Forelimb muscle (tissue), 1 donor: ENCODE data around the gene SLC8A1. TPM values are rescaled to one million over a fixed set of nuclear protein-coding genes. Genes with fewer than 3 reads are reported as not detected.

Source experiments
- DNase-seq: peaks from one replicate; pipeline ENCODE4 v3.0.0-alpha.2; 2013; ENCODE audit warnings: low read depth
- polyA plus RNA-seq: library from polyadenylated mRNA; unstranded; fragments of 120-200 nt; gene quantifications from one replicate; pipeline ENCODE4 v1.2.1, GENCODE V29; 2013; ENCODE audit not compliant: insufficient read length

The SLC8A1 gene
- 6.5 TPM for polyA plus RNA-seq

DNA sequence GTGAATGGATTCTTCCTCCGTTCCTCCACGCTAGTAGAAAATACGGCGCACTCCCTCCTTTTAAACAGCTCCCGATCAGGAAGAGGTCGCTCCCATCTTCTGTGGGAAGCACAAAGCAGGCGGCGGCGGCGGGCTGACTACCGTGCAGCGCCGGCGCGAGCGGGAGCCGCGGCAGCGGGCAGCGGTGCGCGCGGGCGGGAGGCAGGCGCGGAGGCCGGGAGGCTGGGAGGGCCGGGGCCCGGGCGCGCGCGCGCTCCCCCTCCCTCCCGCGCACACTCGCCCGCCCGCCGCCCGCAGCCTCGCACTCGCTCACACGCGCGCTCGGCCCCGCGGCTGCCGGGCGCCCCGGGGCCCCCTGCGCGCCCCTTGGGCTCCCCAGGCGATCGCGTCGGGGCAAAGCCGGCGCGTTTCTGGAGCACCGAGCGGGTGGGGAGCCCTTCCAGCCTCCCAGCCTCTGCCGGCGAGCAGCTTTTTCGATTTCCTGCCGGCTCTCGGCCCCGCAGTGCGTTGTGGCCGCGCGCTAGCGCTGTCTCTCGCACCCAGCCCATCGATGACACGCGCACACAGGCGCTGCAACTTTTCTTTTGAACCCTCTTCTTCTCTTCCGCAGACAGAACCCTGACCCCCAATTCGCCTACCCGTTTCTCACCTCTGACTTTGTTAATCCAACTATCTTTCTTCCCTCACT lies at the start of gene SLC8A1:
TSS of gene SLC8A1 (minus strand) at position 173 of the 688 bp plus-strand sequence.
- DNase-seq, result no peak

DNA sequence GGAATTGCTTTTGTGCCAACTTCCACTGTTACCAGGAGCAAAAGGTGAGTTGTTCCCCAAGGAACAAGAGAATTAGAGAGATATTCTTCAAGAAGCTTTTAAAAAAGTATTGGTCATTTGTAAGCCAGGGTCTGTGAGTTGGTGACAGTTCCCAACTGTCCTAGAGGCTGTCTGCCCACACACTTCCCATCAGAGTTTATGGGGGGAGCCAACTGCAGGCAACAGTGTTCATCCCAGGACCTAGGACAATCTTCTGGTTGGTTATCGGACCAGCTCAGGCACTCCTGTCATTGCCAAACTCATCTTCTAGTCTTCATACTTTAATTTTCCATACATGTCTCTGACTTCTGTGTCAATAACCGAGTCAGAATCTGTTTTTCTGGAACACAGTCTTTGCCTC lies 47.5 kb upstream of the SLC8A1 start:
- no peak for DNase-seq

DNA sequence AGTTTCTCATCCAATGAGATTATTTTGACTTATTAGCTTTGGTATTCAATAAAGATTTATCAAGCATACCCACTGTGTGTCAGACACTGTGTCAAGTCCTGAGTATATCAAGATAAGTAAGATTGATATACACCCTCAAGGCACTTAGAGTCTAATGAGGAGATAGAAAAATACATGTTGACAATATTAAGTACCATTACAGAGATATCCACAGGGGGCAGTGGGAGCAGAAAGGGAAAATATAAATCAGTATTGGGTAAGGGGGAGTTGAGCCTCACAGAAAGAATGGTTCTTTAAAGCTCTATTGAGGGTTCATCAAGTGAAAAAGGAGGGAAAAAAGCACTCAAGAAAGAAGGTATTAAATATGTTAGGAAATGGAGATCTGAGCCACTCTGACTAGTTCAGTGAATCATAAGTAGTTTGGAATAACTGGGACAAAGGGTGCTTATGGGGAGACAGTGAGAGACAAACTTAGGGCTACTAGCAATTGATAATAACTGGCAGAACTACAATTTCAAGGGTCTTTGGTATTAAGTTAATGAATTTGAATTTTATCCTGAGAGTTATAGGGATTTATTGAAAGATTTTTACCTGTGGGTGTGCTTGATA lies 45.5 kb upstream of the SLC8A1 start:
- DNase-seq, result no peak

DNA sequence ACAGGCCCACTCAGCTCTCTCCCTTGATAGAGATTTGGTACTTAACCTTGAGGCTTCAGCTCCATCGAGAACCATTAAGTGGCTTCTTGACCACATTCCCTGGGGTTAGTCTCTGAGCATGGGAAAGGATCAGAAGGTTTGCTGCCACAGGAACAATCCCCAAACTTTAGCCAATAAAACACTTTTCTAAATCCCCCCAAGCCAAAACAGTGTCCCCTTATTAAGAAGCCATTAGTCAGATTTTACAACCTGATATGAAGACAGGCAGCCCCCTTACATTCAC lies 37.7 kb upstream of the SLC8A1 start:
- no peak for DNase-seq

DNA sequence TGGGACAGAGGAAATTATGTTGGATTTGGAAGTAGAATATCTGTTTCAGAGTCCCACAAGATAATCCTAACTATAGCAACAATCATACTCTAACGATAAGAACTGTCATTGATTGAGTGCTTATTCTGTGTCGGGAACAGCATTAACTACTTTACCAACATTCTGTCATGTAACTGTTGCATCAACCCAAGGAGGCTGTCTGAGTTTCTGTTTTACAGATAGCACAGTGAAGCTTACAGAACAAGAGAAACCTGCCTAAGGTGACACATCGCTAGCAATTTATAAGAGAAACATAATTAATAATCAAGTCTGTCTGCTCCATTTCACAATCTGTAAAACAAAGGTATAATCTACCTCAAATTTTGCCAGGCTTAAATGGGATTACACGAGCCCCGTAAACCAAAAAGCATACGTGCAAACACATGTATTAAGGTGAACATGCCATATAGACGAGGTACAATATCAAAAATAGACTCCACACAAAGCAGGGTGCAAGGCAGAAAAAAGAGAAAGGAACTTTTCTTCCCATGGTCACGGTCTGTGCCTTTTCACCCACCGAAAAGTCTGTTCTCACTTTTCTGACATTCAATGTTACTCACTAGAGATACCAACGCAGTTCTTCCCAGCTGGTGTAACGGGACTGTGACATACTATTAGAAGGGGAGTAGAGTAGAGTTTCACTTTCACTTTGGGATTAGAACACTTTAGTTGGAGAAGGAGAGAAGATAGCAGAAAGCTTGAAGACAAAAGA lies 37.2 kb upstream of the SLC8A1 start:
- no peak for DNase-seq

- no peak for DNase-seq
These were observed 36.3 kb upstream of the SLC8A1 start for GRCh38 chr2:40488101-40488601.

GRCh38 chr2:40487602-40488001 lies 35.7 kb upstream of the SLC8A1 start:
- no peak for DNase-seq

- no peak for DNase-seq
These were observed 34.0 kb upstream of the SLC8A1 start for GRCh38 chr2:40485854-40486253.

GRCh38 chr2:40485318-40485717 lies 33.4 kb upstream of the SLC8A1 start:
- no peak for DNase-seq

DNA sequence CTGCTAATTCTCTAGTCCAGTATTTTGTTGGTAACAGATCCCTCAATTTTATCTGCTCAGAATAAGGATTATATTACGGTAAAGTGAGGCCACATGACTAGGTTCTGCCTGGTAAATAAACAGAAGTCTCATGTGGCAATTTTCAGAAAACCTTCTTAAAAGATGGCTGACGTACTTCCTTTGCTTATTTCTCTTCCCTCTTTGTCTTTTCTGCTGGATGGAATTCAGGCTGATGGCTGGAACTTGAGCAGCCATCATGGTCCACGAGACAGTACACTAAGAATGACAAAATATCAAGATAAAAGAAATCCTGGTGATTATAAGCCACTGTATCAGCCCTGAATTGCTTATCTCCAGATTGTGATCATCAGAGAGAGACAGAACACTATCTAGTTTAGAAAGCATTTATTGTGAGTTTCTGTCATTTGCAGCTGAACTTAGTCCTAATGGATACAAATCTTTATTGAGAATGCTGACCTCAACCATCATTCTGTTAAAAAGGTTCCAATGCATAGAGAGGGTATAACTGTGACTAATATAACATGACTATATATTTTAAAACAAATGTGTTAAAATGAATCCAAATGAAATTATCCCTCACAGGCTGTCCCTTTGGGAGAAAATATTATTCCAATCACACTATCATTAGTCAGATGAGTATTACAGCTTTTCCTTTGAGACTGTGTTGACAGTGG lies 31.8 kb upstream of the SLC8A1 start:
- DNase-seq, result no peak

- no peak for DNase-seq
These were observed 28.7 kb upstream of the SLC8A1 start for GRCh38 chr2:40480596-40480995.

GRCh38 chr2:40480073-40480472 lies 28.2 kb upstream of the SLC8A1 start:
- no peak for DNase-seq

DNA sequence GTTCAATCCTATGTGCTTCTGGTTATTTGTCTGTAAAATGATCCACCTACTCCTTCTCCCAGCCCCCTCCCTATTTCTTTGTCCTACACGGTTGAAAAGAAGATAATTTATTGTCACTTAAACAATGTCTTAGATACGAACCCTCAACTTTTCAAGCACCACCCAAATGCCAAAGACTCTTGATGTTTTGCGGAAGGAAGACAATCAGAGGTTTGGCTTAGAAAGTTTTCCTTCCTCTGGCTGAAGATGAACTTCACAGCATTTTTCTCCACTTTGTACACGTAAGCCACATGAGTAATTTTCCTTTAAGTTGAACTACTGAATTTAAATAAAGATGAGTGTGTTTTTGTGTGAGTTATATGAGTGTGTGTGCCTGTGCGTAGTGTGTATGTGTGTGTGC lies 25.5 kb upstream of the SLC8A1 start:
- DNase-seq, result no peak

GRCh38 chr2:40476436-40476835 lies 24.5 kb upstream of the SLC8A1 start:
- no peak for DNase-seq

DNA sequence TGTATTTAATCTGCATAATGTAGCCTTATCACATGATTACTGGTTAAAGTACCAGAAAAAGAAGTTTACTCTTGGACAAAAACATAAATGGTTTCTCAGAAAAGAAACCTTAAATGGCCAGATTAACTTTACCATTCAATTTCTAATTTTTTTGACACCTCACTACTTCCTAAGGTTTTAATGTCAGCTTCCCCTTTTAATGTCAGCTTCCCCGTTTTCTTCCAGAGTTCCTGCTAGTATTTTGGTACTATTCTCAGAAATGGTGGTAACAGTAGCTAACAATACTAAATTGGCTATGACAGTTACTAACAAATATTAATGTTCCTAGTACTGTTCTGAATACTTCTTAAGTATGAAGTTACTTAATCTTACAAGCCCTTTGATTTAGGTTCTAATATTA lies 22.4 kb upstream of the SLC8A1 start:
- no peak for DNase-seq

GRCh38 chr2:40471866-40472265 lies 20.0 kb upstream of the SLC8A1 start:
- no peak for DNase-seq

GRCh38 chr2:40470822-40471813 lies 19.2 kb upstream of the SLC8A1 start:
- no peak for DNase-seq

DNA sequence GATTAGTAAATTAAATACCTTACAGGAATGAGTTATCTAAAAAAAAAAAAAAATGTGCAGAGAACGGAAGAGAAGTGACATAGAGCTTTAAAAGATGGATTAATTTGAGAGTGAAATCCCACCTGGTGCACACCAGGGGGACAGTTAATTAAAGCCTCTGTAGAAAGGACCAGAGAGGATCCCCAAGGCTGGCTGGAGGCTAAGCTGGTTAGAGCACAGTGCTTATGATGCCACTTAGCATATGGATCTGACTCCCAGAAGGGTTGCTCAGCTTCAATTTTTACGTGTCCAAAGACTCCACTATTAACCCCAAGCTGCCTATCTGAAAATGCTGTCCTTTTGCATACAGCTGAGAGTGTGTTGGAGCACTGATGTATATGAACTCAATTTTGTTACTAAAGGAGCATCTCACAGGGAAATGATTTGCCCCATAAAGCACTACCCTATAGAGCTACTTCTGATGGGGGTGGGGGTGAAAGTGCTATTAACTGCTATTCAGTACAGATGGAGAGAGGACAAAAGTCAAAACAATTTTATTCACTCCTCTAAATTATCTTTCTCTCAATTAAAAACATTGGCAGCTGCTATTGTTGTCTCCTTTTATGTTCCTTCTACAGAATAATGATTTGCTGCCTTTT lies 15.2 kb upstream of the SLC8A1 start:
- no peak for DNase-seq

DNA sequence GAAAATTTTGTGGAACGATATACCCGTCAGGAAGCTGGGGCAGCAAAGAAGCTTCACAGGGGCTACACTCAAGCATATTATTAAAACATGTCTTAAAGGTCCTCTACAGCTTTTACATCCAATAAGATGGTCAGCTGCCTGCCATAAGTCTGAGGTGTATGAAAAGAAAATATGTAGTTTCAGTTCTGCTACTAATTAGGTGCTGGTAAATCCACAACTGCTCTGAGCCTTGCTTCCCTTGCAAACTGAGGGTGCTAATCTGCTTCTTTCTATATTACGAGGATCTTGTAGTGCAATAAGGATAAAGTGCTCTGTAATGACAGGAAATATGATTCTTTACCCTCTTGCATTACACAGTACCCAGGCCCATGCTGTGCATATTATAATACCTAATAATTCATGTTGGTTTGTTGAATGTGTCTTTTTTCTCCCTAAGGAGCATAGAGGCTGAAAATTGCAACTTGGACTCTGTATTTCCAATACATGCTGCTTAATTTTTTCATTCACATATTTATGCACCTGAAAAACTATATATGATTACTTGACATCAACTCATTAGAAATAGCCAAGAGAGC lies 14.5 kb upstream of the SLC8A1 start:
- no peak for DNase-seq

- DNase-seq, result no peak
These were observed 11.2 kb upstream of the SLC8A1 start for GRCh38 chr2:40463112-40463511.
